Suprapubic skin (tissue), 3 donors: ENCODE results near the gene POF1B.

Experiments
- CTCF ChIP-seq, 2 donors: fragments of 200-600 bp in 1 of 2; fragments of 450-650 bp in 1 of 2; sonication (generic) in 1 of 2; IDR thresholded peaks; one replicate each; pipeline ENCODE4 v1.5.1; 2016 to 2019; ENCODE audit warnings: antibody characterized with exemption in 2 of 2, mild to moderate bottlenecking in 1 of 2, moderate library complexity in 1 of 2
- POLR2A ChIP-seq, 2 donors: fragments of 450-650 bp; IDR thresholded peaks; one replicate each; pipeline ENCODE4 v1.6.1; 2017; ENCODE audit warnings: antibody characterized with exemption in 2 of 2, mild to moderate bottlenecking in 2 of 2, moderate library complexity in 2 of 2

GRCh38 chrX:85375333-85375738 lies 4.1 kb downstream of the POF1B start:
- TF ChIP-seq CTCF (IDR thresholded peaks at IDR 0.05) (no peak), POLR2A (IDR thresholded peaks at IDR 0.05) (no peak)
